ENCODE measurements around the gene PTRHD1. TPM values are rescaled to one million over a fixed set of nuclear protein-coding genes. Genes with fewer than 3 reads are reported as not detected.
A peak's percentile ranks its signal among the peaks of the same experiment; 100 is the strongest.
"Not testable (repeated sequence)": the region's sequence is repeated elsewhere in the genome, so short reads cannot be mapped to it uniquely, and the experiment has no call there.

Gene PTRHD1
- total RNA-seq, 3 donors from 2014 or later: 17.6 to 21.6 (median 18.6) TPM

- peaks cover 18% of the 10 kb centered on the region for H3K4me1 Mint-ChIP-seq (ENCODE audit: low read depth)
- no peak for DNase-seq
- ATAC-seq: no peak
- peaks cover 3% of the 10 kb centered on the region for H3K9me3 Mint-ChIP-seq
- peak overlapping the region; percentile 58 for H3K4me3 Mint-ChIP-seq
- peaks cover 21% of the 10 kb centered on the region for H3K36me3 Mint-ChIP-seq (ENCODE audit: insufficient read depth)
- H3K27me3 Mint-ChIP-seq (ENCODE audit: low read depth): no peaks in the 10 kb centered on the region
These were observed 16.3 kb upstream of the PTRHD1 start for GRCh38 chr2:24809316-24810007.

- Mint-ChIP-seq H3K9me3 (peaks cover 3% of the 10 kb centered on the region), H3K4me1 (ENCODE audit: low read depth) (peaks cover 18% of the 10 kb centered on the region), H3K36me3 (ENCODE audit: insufficient read depth) (peaks cover 26% of the 10 kb centered on the region), H3K4me3 (no peak overlapping the region), H3K27me3 (ENCODE audit: low read depth) (no peaks in the 10 kb centered on the region)
- no peak for DNase-seq
- no peak for ATAC-seq
These were observed 13.5 kb upstream of the PTRHD1 start for GRCh38 chr2:24806661-24807036.

GRCh38 chr2:24805811-24806660 is 12.8 kb upstream of the PTRHD1 start:
- ATAC-seq; H3K4me3 Mint-ChIP-seq; DNase-seq; H3K9me3 Mint-ChIP-seq; H3K27me3 Mint-ChIP-seq (ENCODE audit: low read depth): not testable (repeated sequence)
- H3K36me3 Mint-ChIP-seq (ENCODE audit: insufficient read depth): peaks cover 27% of the 10 kb centered on the region
- H3K4me1 Mint-ChIP-seq (ENCODE audit: low read depth): peaks cover 18% of the 10 kb centered on the region

- Mint-ChIP-seq H3K36me3 (ENCODE audit: insufficient read depth) (peaks cover 43% of the 10 kb centered on the region), H3K4me1 (ENCODE audit: low read depth) (peaks cover 12% of the 10 kb centered on the region)
- not testable (repeated sequence) for ATAC-seq; H3K27me3 Mint-ChIP-seq (ENCODE audit: low read depth); DNase-seq; H3K9me3 Mint-ChIP-seq; H3K4me3 Mint-ChIP-seq
These were observed 7.3 kb upstream of the PTRHD1 start for GRCh38 chr2:24800487-24800886.

- H3K9me3 Mint-ChIP-seq: no peaks in the 10 kb centered on the region
- no peak overlapping the region for H3K4me3 Mint-ChIP-seq
- no peaks in the 10 kb centered on the region for H3K27me3 Mint-ChIP-seq (ENCODE audit: low read depth)
- no peak for ATAC-seq
- DNase-seq: no peak
- H3K36me3 Mint-ChIP-seq (ENCODE audit: insufficient read depth): peaks cover 28% of the 10 kb centered on the region
- peaks cover 22% of the 10 kb centered on the region for H3K4me1 Mint-ChIP-seq (ENCODE audit: low read depth)
These were observed 4.5 kb upstream of the PTRHD1 start for GRCh38 chr2:24797644-24798043.

GRCh38 chr2:24793761-24794435 is 707 bp upstream of the PTRHD1 start:
- Mint-ChIP-seq H3K4me3 (peak overlapping the region; percentile 96), H3K4me1 (ENCODE audit: low read depth) (peaks cover 26% of the 10 kb centered on the region), H3K36me3 (ENCODE audit: insufficient read depth) (peaks cover 16% of the 10 kb centered on the region), H3K9me3 (no peaks in the 10 kb centered on the region), H3K27me3 (ENCODE audit: low read depth) (no peaks in the 10 kb centered on the region)
- DNase-seq: no peak
- ATAC-seq: no peak

GRCh38 chr2:24792542-24792873 is 683 bp downstream of the PTRHD1 start:
- peaks cover 17% of the 10 kb centered on the region for H3K36me3 Mint-ChIP-seq (ENCODE audit: insufficient read depth)
- peak overlapping the region; percentile 96 for H3K4me3 Mint-ChIP-seq
- ATAC-seq (no peak), DNase-seq (no peak)
- no peaks in the 10 kb centered on the region for H3K9me3 Mint-ChIP-seq
- no peaks in the 10 kb centered on the region for H3K27me3 Mint-ChIP-seq (ENCODE audit: low read depth)
- H3K4me1 Mint-ChIP-seq (ENCODE audit: low read depth): peaks cover 23% of the 10 kb centered on the region

GRCh38 chr2:24791452-24791851 is 1.7 kb downstream of the PTRHD1 start:
- H3K4me1 Mint-ChIP-seq (ENCODE audit: low read depth): peaks cover 14% of the 10 kb centered on the region
- DNase-seq (no peak), ATAC-seq (no peak)
- no peak overlapping the region for H3K4me3 Mint-ChIP-seq
- no peaks in the 10 kb centered on the region for H3K27me3 Mint-ChIP-seq (ENCODE audit: low read depth)
- peaks cover 8% of the 10 kb centered on the region for H3K36me3 Mint-ChIP-seq (ENCODE audit: insufficient read depth)
- no peaks in the 10 kb centered on the region for H3K9me3 Mint-ChIP-seq

GRCh38 chr2:24788816-24789215 is 4.4 kb downstream of the PTRHD1 start:
- no peaks in the 10 kb centered on the region for H3K27me3 Mint-ChIP-seq (ENCODE audit: low read depth)
- H3K9me3 Mint-ChIP-seq: no peaks in the 10 kb centered on the region
- no peak for DNase-seq
- peaks cover 10% of the 10 kb centered on the region for H3K4me1 Mint-ChIP-seq (ENCODE audit: low read depth)
- ATAC-seq: no peak
- no peak overlapping the region for H3K4me3 Mint-ChIP-seq
- peaks cover 8% of the 10 kb centered on the region for H3K36me3 Mint-ChIP-seq (ENCODE audit: insufficient read depth)

- DNase-seq (no peak), ATAC-seq (no peak)
- H3K9me3 Mint-ChIP-seq: no peaks in the 10 kb centered on the region
- no peak overlapping the region for H3K4me3 Mint-ChIP-seq
- peaks cover 8% of the 10 kb centered on the region for H3K36me3 Mint-ChIP-seq (ENCODE audit: insufficient read depth)
- peaks cover 3% of the 10 kb centered on the region for H3K4me1 Mint-ChIP-seq (ENCODE audit: low read depth)
- H3K27me3 Mint-ChIP-seq (ENCODE audit: low read depth): peaks cover 3% of the 10 kb centered on the region
These were observed 5.7 kb downstream of the PTRHD1 start for GRCh38 chr2:24787532-24787931.

- no peak overlapping the region for H3K4me3 Mint-ChIP-seq
- no peak for ATAC-seq
- peaks cover 8% of the 10 kb centered on the region for H3K36me3 Mint-ChIP-seq (ENCODE audit: insufficient read depth)
- H3K9me3 Mint-ChIP-seq: no peaks in the 10 kb centered on the region
- no peaks in the 10 kb centered on the region for H3K4me1 Mint-ChIP-seq (ENCODE audit: low read depth)
- H3K27me3 Mint-ChIP-seq (ENCODE audit: low read depth): peaks cover 6% of the 10 kb centered on the region
- DNase-seq: no peak
These were observed 7.4 kb downstream of the PTRHD1 start for GRCh38 chr2:24785671-24786321.

- H3K4me3 Mint-ChIP-seq: no peak overlapping the region
- H3K27me3 Mint-ChIP-seq (ENCODE audit: low read depth): peaks cover 9% of the 10 kb centered on the region
- peaks cover 4% of the 10 kb centered on the region for H3K9me3 Mint-ChIP-seq
- H3K4me1 Mint-ChIP-seq (ENCODE audit: low read depth): no peaks in the 10 kb centered on the region
- ATAC-seq (no peak), DNase-seq (no peak)
- H3K36me3 Mint-ChIP-seq (ENCODE audit: insufficient read depth): peaks cover under 1% of the 10 kb centered on the region
These were observed 9.6 kb downstream of the PTRHD1 start for GRCh38 chr2:24783641-24784040.

GRCh38 chr2:24779116-24779515 is 14.1 kb downstream of the PTRHD1 start:
- no peak overlapping the region for H3K4me3 Mint-ChIP-seq
- H3K27me3 Mint-ChIP-seq (ENCODE audit: low read depth): peaks cover 10% of the 10 kb centered on the region
- ATAC-seq (no peak), DNase-seq (no peak)
- H3K36me3 Mint-ChIP-seq (ENCODE audit: insufficient read depth): no peaks in the 10 kb centered on the region
- no peaks in the 10 kb centered on the region for H3K4me1 Mint-ChIP-seq (ENCODE audit: low read depth)
- H3K9me3 Mint-ChIP-seq: peaks cover 4% of the 10 kb centered on the region

GRCh38 chr2:24774373-24774772 is 18.8 kb downstream of the PTRHD1 start:
- ATAC-seq: no peak
- H3K4me1 Mint-ChIP-seq (ENCODE audit: low read depth): no peaks in the 10 kb centered on the region
- no peaks in the 10 kb centered on the region for H3K9me3 Mint-ChIP-seq
- H3K27me3 Mint-ChIP-seq (ENCODE audit: low read depth): peaks cover 2% of the 10 kb centered on the region
- DNase-seq: no peak
- H3K4me3 Mint-ChIP-seq: no peak overlapping the region
- peaks cover 8% of the 10 kb centered on the region for H3K36me3 Mint-ChIP-seq (ENCODE audit: insufficient read depth)
